D341Med (cell line): ENCODE measurements around the gene KCTD5.
"Not testable (repeated sequence)": the region's sequence is repeated elsewhere in the genome, so short reads cannot be mapped to it uniquely, and the experiment has no call there.

Source experiments
- DNase-seq: peaks from one replicate; pipeline ENCODE4 v3.0.0; 2012; ENCODE audit warnings: low spot score

The KCTD5 gene

GRCh38 chr16:2673066-2673999, 9.0 kb upstream of the KCTD5 start:
- DNase-seq = peak; percentile 96

- no peak for DNase-seq
Observed at GRCh38 chr16:2675021-2675420, 7.3 kb upstream of the KCTD5 start.

GRCh38 chr16:2675714-2676113, 6.6 kb upstream of the KCTD5 start:
- DNase-seq = no peak

- DNase-seq = not testable (repeated sequence)
Observed at GRCh38 chr16:2676937-2677336, 5.4 kb upstream of the KCTD5 start.

GRCh38 chr16:2678206-2678965, 3.9 kb upstream of the KCTD5 start:
- DNase-seq = not testable (repeated sequence)

GRCh38 chr16:2679902-2680301, 2.4 kb upstream of the KCTD5 start:
- not testable (repeated sequence) for DNase-seq

- not testable (repeated sequence) for DNase-seq
Observed at GRCh38 chr16:2680360-2680759, 2.0 kb upstream of the KCTD5 start.

- not testable (repeated sequence) for DNase-seq
Observed at GRCh38 chr16:2683041-2683440, 718 bp downstream of the KCTD5 start.

GRCh38 chr16:2686075-2686474, 3.8 kb downstream of the KCTD5 start:
- DNase-seq = not testable (repeated sequence)

- no peak for DNase-seq
Observed at GRCh38 chr16:2686912-2687507, 4.7 kb downstream of the KCTD5 start.

GRCh38 chr16:2687531-2688308, 5.4 kb downstream of the KCTD5 start:
- DNase-seq = no peak

- DNase-seq = not testable (repeated sequence)
Observed at GRCh38 chr16:2689422-2689821, 7.1 kb downstream of the KCTD5 start.

- DNase-seq = peak; percentile 15
Observed at GRCh38 chr16:2689968-2690801, 7.9 kb downstream of the KCTD5 start.

GRCh38 chr16:2690852-2691251, 8.5 kb downstream of the KCTD5 start:
- DNase-seq = peak; percentile 6

GRCh38 chr16:2691491-2692248, 9.3 kb downstream of the KCTD5 start:
- peak; percentile 8 for DNase-seq

GRCh38 chr16:2692251-2692947, 10.1 kb downstream of the KCTD5 start:
- no peak for DNase-seq

- DNase-seq = no peak
Observed at GRCh38 chr16:2692948-2693651, 10.8 kb downstream of the KCTD5 start.

GRCh38 chr16:2696601-2697250, 14.4 kb downstream of the KCTD5 start:
- DNase-seq = not testable (repeated sequence)
